Mammary epithelial cell (primary cell): ENCODE results near the gene PMM1.

Source experiments
- EZH2 ChIP-seq: IDR thresholded peaks from 2 replicates; pipeline ENCODE4 v1.6.1; 2012; ENCODE audit warnings: low read length, inconsistent platforms, borderline replicate concordance
- TF ChIP-seq, protein P1 (sequence below), 2 donors: IDR thresholded peaks in 1 of 2; conservative IDR thresholded peaks in 1 of 2; 2 replicates each; pipeline ENCODE4 v1.5.1; 2011 to 2012; ENCODE audit warnings: inconsistent platforms in 2 of 2, low read length in 2 of 2, mild to moderate bottlenecking in 2 of 2, control low read depth in 1 of 2, low read depth in 1 of 2; ENCODE audit not compliant: insufficient read depth in 1 of 2; ENCODE audit errors: extremely low read depth in 1 of 2

DNA sequence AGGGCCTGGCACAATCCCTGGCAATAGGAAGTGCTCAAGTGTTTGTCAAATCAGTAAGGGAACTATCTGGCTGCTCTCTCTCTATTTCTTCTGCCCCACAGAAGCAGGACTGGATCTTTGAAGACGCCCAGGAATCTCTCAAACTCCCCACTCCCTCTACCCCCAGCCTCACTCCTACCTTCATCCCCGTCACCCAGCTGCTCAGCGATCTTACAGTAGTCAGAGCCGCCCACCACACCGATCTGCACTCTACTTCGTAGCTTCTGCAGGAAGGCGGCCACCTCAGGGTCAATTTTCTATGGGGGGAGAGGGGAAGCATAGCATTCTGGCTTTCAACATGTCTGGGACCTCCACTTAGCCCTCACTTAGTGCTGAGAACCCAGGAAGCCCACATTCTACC lies 3.7 kb downstream of the PMM1 start:
- TF ChIP-seq, protein P1, sequence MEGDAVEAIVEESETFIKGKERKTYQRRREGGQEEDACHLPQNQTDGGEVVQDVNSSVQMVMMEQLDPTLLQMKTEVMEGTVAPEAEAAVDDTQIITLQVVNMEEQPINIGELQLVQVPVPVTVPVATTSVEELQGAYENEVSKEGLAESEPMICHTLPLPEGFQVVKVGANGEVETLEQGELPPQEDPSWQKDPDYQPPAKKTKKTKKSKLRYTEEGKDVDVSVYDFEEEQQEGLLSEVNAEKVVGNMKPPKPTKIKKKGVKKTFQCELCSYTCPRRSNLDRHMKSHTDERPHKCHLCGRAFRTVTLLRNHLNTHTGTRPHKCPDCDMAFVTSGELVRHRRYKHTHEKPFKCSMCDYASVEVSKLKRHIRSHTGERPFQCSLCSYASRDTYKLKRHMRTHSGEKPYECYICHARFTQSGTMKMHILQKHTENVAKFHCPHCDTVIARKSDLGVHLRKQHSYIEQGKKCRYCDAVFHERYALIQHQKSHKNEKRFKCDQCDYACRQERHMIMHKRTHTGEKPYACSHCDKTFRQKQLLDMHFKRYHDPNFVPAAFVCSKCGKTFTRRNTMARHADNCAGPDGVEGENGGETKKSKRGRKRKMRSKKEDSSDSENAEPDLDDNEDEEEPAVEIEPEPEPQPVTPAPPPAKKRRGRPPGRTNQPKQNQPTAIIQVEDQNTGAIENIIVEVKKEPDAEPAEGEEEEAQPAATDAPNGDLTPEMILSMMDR (conservative IDR thresholded peaks at IDR 0.05 in 1 of 2, IDR thresholded peaks at IDR 0.05 in 1 of 2; ENCODE audit: extremely low read depth in 1 of 2, insufficient read depth in 1 of 2, low read depth in 1 of 2, low read length in 2 of 2) = no peak
- no peak for TF ChIP-seq EZH2
